Measurements from ENCODE around the gene MKS1. TPM values are rescaled to one million over a fixed set of nuclear protein-coding genes. Genes with fewer than 3 reads are reported as not detected.

Gene MKS1
- total RNA-seq, 1 experiment from 2014 or later: 23.9 TPM

DNA sequence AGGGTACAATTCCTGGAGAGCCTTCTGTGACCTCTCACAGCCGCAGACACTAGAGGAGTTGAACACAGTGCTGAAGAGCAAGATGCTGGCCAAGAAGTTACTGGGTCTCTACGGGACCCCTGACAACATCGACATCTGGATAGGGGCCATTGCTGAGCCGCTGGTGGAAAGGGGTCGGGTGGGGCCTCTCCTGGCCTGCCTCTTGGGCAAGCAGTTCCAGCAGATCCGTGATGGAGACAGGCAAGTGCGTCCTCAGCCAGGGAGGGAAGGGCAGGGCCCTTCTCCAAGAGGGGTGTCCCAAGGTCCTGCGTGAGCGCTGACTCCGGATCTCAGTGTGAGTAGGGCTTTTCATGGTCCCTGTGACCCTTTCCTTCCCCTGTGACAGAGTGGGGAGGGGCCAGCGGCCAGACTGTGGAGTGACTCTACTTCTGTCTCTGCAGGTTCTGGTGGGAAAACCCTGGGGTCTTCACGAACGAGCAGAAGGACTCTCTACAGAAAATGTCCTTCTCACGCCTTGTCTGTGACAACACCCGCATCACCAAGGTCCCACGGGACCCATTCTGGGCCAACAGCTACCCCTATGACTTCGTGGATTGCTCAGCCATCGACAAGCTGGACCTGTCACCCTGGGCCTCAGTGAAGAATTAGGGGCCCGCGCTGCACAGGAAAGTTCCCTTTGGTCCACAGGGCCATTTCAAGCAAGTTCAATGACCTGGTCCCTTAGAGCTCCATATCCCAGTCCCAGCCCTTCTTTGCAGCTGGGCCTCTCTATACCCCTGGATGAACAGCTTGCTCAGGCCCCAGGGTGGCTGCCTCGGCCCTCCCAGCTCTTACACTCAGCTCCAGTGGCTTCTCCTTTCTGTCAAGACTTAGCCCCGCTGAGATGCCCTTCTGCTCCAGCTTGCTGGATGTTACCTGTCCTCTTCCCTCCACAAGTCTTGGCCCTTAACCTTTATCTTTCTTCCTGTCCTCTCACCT is 48.6 kb upstream of the MKS1 start:
- Histone ChIP-seq H3K9me2 (replicated peaks; ENCODE audit: low read length) (no peaks in the 10 kb centered on the region), H3K36me3 (ENCODE audit: low read depth, low read length) (no peaks in the 10 kb centered on the region), H3K4me1 (ENCODE audit: insufficient read depth, low read length) (no peaks in the 10 kb centered on the region), H2AFZ (ENCODE audit: low read length) (no peak overlapping the region), H3K27me3 (ENCODE audit: low read length) (peaks cover 62% of the 10 kb centered on the region), H3K4me2 (ENCODE audit: low read length) (no peak overlapping the region), H3K9ac (ENCODE audit: low read length) (no peak overlapping the region), H4K20me1 (ENCODE audit: low read length) (no peaks in the 10 kb centered on the region), H3K4me3 (ENCODE audit: low read length) (no peak overlapping the region), H3K27ac (ENCODE audit: low read length) (no peak overlapping the region), H3K79me2 (ENCODE audit: low read length) (no peaks in the 10 kb centered on the region), H3K9me3 (ENCODE audit: low read length) (no peaks in the 10 kb centered on the region), H3F3A (ENCODE audit: low read length, unreplicated experiment) (no peaks in the 10 kb centered on the region)
- no TSS peak for BruUV-seq (replicated peaks)
- ATAC-seq: no peak
- TF ChIP-seq, protein P1, sequence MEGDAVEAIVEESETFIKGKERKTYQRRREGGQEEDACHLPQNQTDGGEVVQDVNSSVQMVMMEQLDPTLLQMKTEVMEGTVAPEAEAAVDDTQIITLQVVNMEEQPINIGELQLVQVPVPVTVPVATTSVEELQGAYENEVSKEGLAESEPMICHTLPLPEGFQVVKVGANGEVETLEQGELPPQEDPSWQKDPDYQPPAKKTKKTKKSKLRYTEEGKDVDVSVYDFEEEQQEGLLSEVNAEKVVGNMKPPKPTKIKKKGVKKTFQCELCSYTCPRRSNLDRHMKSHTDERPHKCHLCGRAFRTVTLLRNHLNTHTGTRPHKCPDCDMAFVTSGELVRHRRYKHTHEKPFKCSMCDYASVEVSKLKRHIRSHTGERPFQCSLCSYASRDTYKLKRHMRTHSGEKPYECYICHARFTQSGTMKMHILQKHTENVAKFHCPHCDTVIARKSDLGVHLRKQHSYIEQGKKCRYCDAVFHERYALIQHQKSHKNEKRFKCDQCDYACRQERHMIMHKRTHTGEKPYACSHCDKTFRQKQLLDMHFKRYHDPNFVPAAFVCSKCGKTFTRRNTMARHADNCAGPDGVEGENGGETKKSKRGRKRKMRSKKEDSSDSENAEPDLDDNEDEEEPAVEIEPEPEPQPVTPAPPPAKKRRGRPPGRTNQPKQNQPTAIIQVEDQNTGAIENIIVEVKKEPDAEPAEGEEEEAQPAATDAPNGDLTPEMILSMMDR (conservative IDR thresholded peaks at IDR 0.05; ENCODE audit: low read depth, low read length): no peak
- no peak for TF ChIP-seq EZH2phosphoT487 (IDR thresholded peaks at IDR 0.05; ENCODE audit: borderline replicate concordance, low read length)
- no peak for TF ChIP-seq EZH2 (IDR thresholded peaks at IDR 0.05; ENCODE audit: low read length, unreplicated experiment)
- ChIA-PET POLR2A (ENCODE audit: unreplicated experiment) (no interaction called here), CTCF (no interaction called here)
- intact Hi-C loops (cut with micrococcal nuclease): no loop called here
- no peak for DNase-seq

DNA sequence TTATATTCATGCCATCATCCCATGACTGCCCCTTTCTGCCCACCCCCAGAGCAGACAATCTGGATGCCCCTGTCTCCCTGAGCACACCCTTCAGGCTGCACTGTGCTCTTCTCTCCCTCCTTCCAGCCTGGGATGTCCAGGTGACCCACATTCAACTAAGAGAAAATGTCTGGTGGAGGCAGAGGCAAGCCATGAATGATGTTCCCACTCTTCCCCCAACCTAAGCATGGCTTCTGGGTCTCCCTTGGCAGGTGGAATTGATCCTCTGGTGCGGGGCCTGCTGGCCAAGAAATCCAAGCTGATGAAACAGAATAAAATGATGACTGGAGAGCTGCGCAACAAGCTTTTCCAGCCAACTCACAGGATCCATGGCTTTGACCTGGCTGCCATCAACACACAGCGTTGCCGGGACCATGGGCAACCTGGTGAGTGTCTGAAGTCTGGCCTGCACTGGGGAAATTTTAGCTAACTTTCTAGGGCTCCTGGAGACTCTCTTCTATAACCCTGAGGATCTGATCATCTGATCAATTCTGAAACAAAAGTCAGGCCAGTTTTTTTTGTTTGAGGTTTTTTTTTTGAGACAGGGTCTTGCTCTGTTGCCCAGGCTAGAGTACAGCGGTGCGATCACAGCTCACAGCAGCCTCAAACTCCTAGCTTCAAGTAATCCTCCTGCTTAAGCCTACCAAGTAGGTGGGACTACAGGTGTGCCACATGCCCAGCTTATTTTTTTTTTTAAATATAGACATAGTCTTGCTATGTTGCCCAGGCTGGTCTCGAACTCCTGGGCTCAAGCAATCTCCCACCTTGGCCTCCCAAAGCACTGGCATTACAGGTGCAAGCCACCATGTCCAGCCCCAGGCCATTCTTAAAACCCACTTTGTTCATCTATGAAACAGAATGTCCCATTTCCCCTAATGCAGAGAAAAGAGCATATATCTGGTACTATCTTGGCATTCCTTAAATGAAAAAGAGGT is 47.1 kb upstream of the MKS1 start:
- H3K4me2 ChIP-seq (ENCODE audit: low read length): no peak overlapping the region
- POLR2A ChIA-PET (ENCODE audit: unreplicated experiment): no interaction called here
- no peaks in the 10 kb centered on the region for H3F3A ChIP-seq (ENCODE audit: low read length, unreplicated experiment)
- intact Hi-C loops (cut with micrococcal nuclease): no loop called here
- CTCF ChIA-PET: no interaction called here
- BruUV-seq (replicated peaks): no TSS peak
- H3K9me2 ChIP-seq (replicated peaks; ENCODE audit: low read length): no peaks in the 10 kb centered on the region
- no peak overlapping the region for H2AFZ ChIP-seq (ENCODE audit: low read length)
- no peaks in the 10 kb centered on the region for H4K20me1 ChIP-seq (ENCODE audit: low read length)
- H3K9me3 ChIP-seq (ENCODE audit: low read length): no peaks in the 10 kb centered on the region
- no peak overlapping the region for H3K9ac ChIP-seq (ENCODE audit: low read length)
- no peaks in the 10 kb centered on the region for H3K36me3 ChIP-seq (ENCODE audit: low read depth, low read length)
- H3K4me1 ChIP-seq (ENCODE audit: insufficient read depth, low read length): no peaks in the 10 kb centered on the region
- H3K27me3 ChIP-seq (ENCODE audit: low read length): peaks cover 71% of the 10 kb centered on the region
- TF ChIP-seq EZH2 (IDR thresholded peaks at IDR 0.05; ENCODE audit: low read length, unreplicated experiment) (no peak), EZH2phosphoT487 (IDR thresholded peaks at IDR 0.05; ENCODE audit: borderline replicate concordance, low read length) (no peak)
- TF ChIP-seq, protein P1 (conservative IDR thresholded peaks at IDR 0.05; ENCODE audit: low read depth, low read length): no peak
- no peak overlapping the region for H3K27ac ChIP-seq (ENCODE audit: low read length)
- H3K4me3 ChIP-seq (ENCODE audit: low read length): no peak overlapping the region
- no peak for DNase-seq
- H3K79me2 ChIP-seq (ENCODE audit: low read length): no peaks in the 10 kb centered on the region
- no peak for ATAC-seq
